ENCODE data around the gene TMEM39B. TPM values are rescaled to one million over a fixed set of nuclear protein-coding genes. Genes with fewer than 3 reads are reported as not detected.
"Not testable (repeated sequence)": the region's sequence is repeated elsewhere in the genome, so short reads cannot be mapped to it uniquely, and the experiment has no call there.

TMEM39B gene
- total RNA-seq, 1 donor from 2014 or later, result 23.7 TPM

DNA sequence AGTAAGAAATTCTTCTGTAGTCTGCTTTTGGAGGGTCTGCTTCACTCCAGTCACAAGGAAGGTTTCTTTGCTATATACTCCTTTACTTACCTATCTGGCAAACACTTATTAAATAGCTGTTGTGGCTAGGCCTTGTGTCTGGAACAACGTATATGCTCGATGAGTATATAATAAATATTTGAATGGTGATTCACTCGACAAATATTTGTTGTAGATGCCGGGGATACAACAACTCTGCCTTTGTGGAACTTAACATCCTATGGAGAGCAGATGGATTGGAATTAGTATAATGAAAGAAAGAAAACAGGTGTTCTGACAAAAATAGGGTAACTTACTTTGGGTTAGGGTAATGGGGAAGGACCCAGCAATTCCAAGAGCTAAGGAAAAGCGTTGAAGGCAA is 66.2 kb downstream of the TMEM39B start:
- Mint-ChIP-seq H3K27me3 (no peaks in the 10 kb centered on the region), H3K4me3 (ENCODE audit: low read depth) (no peak overlapping the region), H3K36me3 (ENCODE audit: insufficient read depth) (peaks cover 2% of the 10 kb centered on the region), H3K27ac (no peak overlapping the region), H3K4me1 (ENCODE audit: low read depth) (peaks cover 19% of the 10 kb centered on the region), H3K9me3 (ENCODE audit: low read depth) (no peaks in the 10 kb centered on the region)
- TF ChIP-seq, protein P1, sequence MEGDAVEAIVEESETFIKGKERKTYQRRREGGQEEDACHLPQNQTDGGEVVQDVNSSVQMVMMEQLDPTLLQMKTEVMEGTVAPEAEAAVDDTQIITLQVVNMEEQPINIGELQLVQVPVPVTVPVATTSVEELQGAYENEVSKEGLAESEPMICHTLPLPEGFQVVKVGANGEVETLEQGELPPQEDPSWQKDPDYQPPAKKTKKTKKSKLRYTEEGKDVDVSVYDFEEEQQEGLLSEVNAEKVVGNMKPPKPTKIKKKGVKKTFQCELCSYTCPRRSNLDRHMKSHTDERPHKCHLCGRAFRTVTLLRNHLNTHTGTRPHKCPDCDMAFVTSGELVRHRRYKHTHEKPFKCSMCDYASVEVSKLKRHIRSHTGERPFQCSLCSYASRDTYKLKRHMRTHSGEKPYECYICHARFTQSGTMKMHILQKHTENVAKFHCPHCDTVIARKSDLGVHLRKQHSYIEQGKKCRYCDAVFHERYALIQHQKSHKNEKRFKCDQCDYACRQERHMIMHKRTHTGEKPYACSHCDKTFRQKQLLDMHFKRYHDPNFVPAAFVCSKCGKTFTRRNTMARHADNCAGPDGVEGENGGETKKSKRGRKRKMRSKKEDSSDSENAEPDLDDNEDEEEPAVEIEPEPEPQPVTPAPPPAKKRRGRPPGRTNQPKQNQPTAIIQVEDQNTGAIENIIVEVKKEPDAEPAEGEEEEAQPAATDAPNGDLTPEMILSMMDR (IDR thresholded peaks at IDR 0.05; ENCODE audit: unreplicated experiment), result no peak
- no peak for DNase-seq (ENCODE audit: low spot score, unreplicated experiment)

DNA sequence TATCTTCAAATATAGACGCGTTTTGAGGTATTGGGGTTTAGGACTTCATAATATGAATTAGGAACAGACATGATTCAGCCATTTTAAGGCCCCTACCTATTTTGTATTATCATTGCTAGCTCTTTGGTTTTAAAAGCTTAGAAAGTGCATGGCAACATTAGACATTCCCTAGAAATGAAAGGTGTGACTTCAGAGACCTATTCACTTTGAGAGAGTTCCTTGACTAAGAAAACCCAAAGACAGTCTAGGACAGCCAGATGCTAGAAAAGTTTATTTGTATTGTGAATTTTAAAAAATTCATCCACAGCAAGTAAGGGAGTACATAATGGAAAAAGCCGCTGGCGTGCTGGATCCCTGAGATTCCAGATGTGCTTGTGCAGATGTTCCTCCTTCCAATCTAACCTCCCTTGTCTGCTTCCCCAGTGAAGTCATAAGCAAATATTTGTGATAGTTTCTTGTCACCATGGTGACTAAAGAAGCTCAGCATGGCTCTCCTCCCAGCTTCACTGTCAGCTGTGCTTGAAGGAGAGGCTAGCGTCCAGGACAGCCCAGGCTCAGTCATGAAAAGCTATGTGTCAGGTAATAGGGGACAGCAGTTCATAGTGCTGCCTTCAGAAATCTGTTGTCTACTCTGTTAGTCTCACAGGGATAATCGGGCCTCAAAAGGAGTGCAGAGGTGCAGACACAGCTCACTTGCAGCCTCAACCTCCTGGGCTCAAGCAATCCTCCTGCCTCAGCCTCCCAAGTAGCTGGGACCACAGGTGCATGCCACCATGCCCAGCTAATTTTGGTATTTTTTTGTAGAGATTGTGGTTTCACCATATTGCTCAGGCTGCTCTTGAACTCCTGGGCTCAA is 69.9 kb downstream of the TMEM39B start:
- H3K4me3 Mint-ChIP-seq (ENCODE audit: low read depth), result no peak overlapping the region
- no peak for DNase-seq (ENCODE audit: low spot score, unreplicated experiment)

DNA sequence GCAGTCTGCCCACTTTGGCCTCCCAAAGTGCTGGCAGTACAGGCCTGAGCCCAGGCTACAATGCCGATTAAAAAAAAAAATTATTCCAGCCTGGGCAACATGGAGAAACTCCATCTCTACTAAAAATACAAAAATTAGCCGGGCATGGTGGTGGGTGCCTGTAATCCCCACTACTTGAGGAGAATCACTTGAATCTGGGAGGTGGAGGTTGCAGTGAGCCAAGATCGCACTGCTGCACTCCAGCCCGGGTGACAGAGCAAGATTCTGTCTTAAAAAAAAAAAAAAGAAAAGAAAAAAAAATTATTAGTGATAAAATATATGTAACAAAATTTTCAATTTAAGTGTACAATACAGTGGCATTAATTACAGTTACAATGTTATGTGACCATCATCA is 70.6 kb downstream of the TMEM39B start:
- H3K4me3 Mint-ChIP-seq (ENCODE audit: low read depth); H3K36me3 Mint-ChIP-seq (ENCODE audit: insufficient read depth); H3K27ac Mint-ChIP-seq; H3K27me3 Mint-ChIP-seq; DNase-seq (ENCODE audit: low spot score, unreplicated experiment); H3K9me3 Mint-ChIP-seq (ENCODE audit: low read depth): not testable (repeated sequence)
- H3K4me1 Mint-ChIP-seq (ENCODE audit: low read depth), result peaks cover 19% of the 10 kb centered on the region

More for the DNA sequence above, 69.9 kb downstream of the TMEM39B start:
- H3K36me3 Mint-ChIP-seq (ENCODE audit: insufficient read depth), result peaks cover 2% of the 10 kb centered on the region
- TF ChIP-seq, protein P1 (IDR thresholded peaks at IDR 0.05; ENCODE audit: unreplicated experiment), result no peak
- H3K4me1 Mint-ChIP-seq (ENCODE audit: low read depth), result peaks cover 19% of the 10 kb centered on the region
- peak overlapping the region; percentile 73 for H3K27ac Mint-ChIP-seq
- no peaks in the 10 kb centered on the region for H3K9me3 Mint-ChIP-seq (ENCODE audit: low read depth)
- no peaks in the 10 kb centered on the region for H3K27me3 Mint-ChIP-seq

DNA sequence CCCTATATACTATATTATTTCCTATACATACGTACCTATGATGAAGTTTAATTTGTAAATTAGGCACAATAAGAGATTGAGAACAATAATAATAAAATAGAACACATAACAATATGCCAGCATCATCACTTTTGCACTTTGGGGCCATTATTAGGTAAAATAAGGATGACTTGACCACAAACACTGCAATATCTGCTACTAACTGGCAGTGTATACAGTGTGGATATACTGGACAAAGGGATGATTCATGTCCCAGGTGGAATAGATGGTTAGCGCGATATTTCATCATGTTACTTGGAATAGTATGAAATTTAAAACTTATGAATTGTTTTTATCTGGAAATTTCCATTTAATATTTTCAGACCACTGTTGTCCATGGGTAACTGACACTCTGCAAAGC is 71.3 kb downstream of the TMEM39B start:
- no peaks in the 10 kb centered on the region for H3K27me3 Mint-ChIP-seq
- no peaks in the 10 kb centered on the region for H3K9me3 Mint-ChIP-seq (ENCODE audit: low read depth)
- peaks cover 8% of the 10 kb centered on the region for H3K36me3 Mint-ChIP-seq (ENCODE audit: insufficient read depth)
- TF ChIP-seq, protein P1 (IDR thresholded peaks at IDR 0.05; ENCODE audit: unreplicated experiment), result no peak
- no peak overlapping the region for H3K4me3 Mint-ChIP-seq (ENCODE audit: low read depth)
- no peak overlapping the region for H3K27ac Mint-ChIP-seq
- DNase-seq (ENCODE audit: low spot score, unreplicated experiment), result no peak
- peaks cover 14% of the 10 kb centered on the region for H3K4me1 Mint-ChIP-seq (ENCODE audit: low read depth)

DNA sequence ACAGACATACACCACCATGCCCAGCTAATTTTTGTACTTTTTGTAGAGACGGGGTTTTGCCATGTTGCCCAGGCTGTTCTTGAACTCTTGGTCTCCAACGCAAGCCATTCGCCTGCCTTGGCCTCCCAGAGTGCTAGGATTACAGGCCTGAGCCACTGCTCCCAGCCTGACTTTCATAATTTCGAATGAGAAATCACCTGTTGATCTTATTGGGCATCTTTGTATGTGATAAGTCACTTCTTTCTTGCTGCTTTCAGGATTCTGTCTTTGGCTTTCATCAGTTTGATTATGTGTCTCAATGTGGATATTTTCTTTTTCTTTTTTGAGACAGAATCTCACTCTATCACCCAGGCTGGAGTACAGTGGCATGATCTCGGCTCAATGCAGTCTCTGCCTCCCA is 75.1 kb downstream of the TMEM39B start:
- H3K4me3 Mint-ChIP-seq (ENCODE audit: low read depth); DNase-seq (ENCODE audit: low spot score, unreplicated experiment); H3K27me3 Mint-ChIP-seq; H3K36me3 Mint-ChIP-seq (ENCODE audit: insufficient read depth); H3K27ac Mint-ChIP-seq; H3K9me3 Mint-ChIP-seq (ENCODE audit: low read depth); H3K4me1 Mint-ChIP-seq (ENCODE audit: low read depth): not testable (repeated sequence)

DNA sequence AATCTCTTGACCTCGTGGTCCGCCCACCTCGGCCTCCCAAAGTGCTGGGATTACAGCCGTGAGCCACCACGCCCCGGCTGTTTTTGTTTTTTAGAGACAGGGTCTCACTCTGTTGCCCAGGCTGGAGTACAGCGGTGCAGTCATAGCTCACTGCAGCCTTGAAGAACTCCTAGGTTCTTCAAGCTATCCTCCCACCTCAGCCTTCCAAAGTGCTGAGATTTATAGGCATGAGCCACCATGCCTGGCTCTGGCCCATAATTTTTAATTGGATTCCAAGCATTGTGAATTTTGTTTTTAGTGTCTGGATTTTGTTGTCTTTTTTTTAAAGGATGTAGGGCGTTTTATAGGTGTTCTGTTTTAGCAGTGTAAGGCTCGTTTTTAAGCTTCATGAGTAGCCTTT is 78.1 kb downstream of the TMEM39B start:
- no peaks in the 10 kb centered on the region for H3K9me3 Mint-ChIP-seq (ENCODE audit: low read depth)
- H3K27me3 Mint-ChIP-seq, result no peaks in the 10 kb centered on the region
- H3K4me3 Mint-ChIP-seq (ENCODE audit: low read depth), result no peak overlapping the region
- TF ChIP-seq, protein P1 (IDR thresholded peaks at IDR 0.05; ENCODE audit: unreplicated experiment), result no peak
- DNase-seq (ENCODE audit: low spot score, unreplicated experiment), result no peak
- peaks cover 10% of the 10 kb centered on the region for H3K36me3 Mint-ChIP-seq (ENCODE audit: insufficient read depth)
- H3K4me1 Mint-ChIP-seq (ENCODE audit: low read depth), result no peaks in the 10 kb centered on the region
- H3K27ac Mint-ChIP-seq, result peak overlapping the region; percentile 81

Measured in progenitor cell of endocrine pancreas (in vitro differentiated cells).